GM21526 (cell line): ENCODE data around the gene SLC25A36.
A peak's percentile ranks its signal among the peaks of the same experiment; 100 is the strongest.
"Not testable (repeated sequence)": the region's sequence is repeated elsewhere in the genome, so short reads cannot be mapped to it uniquely, and the experiment has no call there.

Experiments
- ATAC-seq: cut with Tn5 transposase; IDR thresholded peaks from one replicate; pipeline ENCODE4 v1.9.1; 2021; ENCODE audit warnings: moderate library complexity; ENCODE audit not compliant: unreplicated experiment, low FRiP score

The SLC25A36 gene

DNA sequence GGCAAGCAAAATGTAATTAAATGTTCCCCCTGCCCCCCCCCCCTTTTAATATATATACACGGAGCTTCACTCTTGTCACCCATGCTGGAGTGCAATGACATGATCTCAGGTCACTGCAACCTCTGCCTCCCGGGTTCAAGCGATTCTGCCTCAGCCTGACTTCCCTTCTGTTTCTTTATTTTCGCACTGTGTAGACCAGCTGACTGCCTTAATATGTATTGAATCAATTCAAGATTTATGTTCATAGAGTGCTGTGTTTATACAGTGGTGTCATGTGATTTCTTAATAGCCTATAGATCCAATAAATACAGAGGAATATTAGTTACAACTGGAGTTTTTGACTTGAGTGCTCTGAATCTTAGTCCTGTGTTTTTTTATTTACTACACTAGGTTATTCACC lies 39.0 kb downstream of the SLC25A36 start:
- no peak for ATAC-seq

DNA sequence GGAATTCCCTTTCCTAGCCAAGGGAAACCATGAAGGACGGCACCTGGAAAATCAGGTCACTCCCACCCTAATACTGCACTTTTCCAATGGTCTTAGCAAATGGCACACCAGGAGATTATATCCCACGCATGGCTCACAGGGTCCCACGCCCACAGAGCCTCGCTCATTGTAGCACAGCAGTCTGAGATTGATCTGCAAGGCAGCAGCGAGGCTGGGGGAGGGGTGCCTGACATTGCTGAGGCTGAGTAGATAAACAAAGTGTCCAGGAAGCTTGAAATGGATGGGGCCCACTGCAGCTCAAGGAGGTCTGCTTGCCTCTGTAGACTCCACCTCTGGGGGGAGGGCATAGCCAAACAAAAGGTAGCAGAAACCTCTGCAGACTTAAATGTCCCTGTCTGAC lies 46.2 kb downstream of the SLC25A36 start:
- ATAC-seq = not testable (repeated sequence)

DNA sequence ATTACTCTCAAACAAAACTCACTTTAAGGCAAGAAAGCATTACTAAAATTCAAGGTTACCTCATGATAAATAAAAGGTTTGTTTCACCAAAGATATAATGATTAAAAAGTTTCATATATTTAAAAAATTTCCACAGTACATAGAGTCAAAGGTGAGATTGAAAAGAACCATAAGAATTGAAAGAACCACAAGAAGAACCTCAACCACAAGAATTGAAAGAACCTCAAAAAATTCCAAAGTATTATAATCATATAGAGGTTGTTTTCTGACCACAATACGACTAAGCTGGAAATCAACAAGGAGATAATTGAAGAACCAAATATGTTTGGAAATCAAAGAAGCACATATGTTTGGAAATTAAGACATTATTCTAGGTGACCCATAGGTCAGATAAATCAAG lies 52.7 kb downstream of the SLC25A36 start:
- no peak for ATAC-seq

DNA sequence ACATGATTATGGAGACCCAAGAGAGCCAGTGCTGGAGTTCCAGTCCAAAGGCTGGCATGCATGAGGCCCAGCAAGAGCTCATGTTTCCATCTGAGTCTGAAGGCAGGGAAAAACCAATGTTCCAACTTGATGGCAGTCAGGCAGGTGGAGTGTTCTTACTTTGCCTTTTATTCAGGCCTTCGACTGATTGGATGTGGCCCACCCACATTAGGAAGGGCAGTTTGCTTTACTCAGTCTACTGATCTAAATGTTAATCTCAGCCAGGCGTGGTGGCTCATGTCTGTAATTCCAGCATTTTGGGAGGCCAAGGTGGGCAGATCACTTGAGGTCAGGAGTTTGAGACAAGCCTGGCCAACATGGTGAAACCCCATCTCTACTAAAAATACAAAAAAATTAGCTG lies 53.2 kb downstream of the SLC25A36 start:
- not testable (repeated sequence) for ATAC-seq

DNA sequence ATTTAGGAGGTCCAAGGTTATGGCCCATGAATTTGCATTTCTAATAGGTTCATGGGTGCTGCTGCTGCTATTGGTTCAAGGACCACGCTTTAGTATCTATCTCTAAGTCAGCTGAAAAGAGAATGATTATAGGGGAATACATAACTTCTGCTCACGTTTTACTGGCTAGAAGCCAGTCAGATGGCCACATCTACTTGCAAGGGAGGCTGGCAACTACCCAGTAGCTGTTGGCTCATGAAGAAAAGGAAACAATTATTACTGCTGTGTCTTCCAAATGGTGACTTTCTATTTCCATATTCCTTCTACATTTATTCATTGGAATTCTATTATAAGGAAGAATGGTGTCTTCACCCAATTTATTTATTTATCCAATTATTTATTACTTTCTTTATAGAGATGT lies 54.2 kb downstream of the SLC25A36 start:
- ATAC-seq = no peak

DNA sequence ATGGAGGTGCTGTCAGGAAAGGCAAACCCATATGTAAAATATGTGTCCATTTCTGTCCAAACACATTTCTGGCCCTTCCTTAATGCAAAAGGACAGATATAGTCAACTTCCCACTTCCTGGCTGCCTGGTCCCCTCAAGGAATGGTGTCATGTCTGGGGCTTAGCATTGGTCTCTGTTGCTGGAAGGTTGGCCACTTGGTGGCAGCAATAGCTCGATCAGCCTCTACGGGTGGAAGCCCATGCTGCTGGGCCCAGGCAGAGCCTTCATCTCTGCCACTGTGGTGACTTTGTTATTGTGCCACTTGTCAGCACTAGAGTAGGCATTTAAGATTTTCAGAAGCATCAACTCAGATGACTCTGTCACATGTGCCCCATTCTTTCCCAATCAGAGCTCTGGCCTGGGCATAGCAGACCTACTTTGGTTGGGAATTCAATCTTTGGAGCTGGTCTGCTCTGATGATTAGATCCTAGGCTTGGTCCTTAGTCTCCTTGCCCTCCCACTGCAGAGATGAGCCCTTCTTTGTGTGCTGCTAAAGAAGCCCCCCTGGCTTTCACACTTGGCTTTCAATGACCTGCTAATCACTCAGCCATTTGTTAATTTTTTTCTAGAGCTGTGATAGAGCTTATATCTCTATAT lies 58.5 kb downstream of the SLC25A36 start:
- no peak for ATAC-seq

DNA sequence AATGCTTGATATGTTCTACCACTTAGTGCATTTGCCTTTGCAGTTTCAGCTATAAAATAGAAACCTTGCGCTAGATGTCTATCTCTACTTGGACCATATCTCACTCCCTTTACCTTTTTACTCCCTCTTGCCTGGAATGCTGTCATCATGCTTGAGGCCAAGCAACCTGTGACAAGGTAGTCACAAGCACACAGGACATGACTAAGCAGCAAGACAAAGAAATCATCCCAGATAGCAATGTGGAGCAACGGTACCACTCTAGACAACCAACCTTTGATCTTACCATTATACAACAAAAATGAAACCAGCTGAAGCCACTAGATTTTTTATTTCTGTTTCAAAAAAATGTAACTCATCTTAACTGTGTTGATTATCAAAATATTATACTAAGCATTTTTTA lies 59.0 kb downstream of the SLC25A36 start:
- no peak for ATAC-seq

DNA sequence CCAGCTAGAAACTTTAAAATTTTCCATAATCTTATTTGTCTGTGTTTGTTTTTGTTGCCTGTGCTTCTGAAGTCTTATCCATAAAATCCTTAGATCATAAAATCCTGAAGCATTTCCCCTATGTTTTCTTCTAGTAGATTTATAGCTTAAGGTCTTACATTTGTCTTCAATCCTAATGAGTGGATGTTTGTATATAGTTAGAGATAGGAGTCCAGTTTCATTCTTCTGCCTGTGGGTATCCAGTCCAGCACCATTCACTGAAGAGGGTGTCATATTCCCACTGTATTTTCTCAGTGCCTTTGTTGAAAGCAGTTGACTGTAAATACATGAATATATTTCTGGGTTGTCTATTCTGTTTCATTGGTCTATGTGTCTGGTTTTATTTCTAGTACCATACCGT lies 64.7 kb downstream of the SLC25A36 start:
- ATAC-seq = no peak

DNA sequence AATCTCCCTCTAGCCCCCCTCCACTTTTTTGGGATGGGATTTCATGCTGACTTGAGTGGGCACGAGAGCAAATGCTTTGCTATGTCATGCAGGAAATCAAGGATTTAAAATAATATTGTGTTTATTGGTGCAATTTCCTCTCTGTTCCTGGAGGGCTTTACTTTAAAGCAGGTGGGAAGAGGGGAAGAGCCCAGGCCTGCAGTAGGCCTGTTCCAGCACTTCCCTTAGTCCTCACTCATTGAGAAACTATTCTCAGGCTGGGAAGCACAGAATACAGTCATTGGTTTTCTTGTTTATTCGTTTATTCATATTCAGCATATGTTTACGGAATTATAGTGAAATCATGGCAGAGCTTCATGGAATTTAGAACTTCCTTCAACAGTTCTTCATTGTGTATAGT lies 67.9 kb downstream of the SLC25A36 start:
- no peak for ATAC-seq

DNA sequence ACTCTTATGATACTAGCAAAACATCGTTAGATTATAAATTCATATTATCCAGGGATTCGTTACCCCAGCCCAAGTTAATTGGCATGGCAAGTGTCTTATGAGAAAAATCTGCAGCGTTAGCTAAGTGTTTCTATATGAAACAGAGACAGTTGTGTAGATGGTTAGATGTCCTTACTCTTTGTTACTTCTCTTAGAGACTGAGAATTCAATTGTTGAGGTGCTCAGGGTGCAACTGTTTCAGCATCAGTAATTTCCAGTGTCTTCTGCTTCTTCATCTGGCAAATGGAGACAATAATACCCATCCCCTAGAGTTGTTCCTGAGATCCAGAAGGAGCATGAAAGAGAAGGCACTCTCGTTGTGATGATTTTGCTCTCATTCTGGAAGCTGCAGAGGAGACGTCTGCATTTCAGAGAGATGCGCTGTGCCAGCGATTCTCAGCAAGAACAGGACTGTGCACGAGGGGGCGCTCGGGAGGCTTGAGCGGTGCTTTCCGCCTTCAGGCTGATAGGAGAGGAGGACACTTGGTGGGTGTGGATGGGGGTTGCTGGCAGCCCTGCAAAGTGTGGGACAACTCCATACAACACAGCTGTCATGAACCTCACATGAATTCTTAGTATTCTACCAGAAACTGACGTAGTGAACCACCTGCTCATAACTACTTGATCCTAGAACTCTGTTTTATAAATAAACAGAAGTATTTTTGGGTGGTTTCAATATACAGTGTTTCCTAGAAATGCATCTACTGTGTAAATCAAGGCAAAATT lies 69.8 kb downstream of the SLC25A36 start:
- peak; percentile 74 for ATAC-seq

DNA sequence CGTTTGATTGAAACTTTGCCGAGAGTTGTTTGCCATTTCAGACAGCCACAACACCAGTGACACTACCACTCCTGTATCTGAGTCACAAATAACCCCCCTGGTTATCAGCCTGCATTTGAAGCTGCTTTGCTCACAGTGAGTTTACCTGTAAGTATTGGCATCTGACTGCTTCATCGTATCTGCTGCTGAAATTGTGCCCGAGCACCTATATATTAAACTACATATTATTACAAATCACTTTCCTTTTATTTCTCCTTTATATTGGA lies 70.3 kb downstream of the SLC25A36 start:
- ATAC-seq = no peak

DNA sequence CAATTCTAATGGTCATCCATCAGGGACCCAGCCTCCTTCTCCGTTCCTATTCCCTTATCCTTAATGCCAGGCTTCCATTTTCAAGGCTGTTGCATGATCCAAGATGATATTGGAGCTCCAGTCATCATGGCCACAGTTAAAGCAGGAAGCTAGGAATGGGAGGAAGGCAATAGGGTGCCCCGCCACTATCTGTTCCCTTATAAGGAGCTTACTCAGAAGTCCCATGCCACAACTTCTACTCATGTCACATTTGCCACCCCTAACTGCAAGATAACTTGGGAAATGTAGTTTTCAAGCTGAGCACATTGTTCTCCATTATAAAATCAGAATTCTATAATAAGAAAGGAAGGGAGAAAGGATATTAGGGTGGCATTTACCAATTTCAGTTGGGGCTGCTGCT lies 70.9 kb downstream of the SLC25A36 start:
- no peak for ATAC-seq

DNA sequence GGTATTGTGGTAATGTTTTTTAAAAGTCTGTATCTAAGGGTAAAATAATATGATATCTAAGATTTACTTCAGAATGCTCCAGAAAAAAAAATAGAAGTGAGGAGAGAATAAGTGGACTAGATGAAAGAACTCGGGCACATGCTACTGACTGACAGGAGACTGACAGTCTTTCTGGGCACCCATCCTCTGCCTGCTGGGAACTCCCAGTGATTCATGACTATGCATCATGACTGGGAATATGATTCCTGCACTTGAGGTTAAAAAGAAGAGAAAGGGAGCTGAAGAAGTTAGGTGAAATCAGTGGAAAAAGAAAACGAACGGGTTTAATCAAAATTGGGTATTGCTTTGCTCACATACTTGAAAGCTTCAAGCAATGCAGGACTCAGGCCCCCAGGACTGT lies 73.8 kb downstream of the SLC25A36 start:
- ATAC-seq = no peak

DNA sequence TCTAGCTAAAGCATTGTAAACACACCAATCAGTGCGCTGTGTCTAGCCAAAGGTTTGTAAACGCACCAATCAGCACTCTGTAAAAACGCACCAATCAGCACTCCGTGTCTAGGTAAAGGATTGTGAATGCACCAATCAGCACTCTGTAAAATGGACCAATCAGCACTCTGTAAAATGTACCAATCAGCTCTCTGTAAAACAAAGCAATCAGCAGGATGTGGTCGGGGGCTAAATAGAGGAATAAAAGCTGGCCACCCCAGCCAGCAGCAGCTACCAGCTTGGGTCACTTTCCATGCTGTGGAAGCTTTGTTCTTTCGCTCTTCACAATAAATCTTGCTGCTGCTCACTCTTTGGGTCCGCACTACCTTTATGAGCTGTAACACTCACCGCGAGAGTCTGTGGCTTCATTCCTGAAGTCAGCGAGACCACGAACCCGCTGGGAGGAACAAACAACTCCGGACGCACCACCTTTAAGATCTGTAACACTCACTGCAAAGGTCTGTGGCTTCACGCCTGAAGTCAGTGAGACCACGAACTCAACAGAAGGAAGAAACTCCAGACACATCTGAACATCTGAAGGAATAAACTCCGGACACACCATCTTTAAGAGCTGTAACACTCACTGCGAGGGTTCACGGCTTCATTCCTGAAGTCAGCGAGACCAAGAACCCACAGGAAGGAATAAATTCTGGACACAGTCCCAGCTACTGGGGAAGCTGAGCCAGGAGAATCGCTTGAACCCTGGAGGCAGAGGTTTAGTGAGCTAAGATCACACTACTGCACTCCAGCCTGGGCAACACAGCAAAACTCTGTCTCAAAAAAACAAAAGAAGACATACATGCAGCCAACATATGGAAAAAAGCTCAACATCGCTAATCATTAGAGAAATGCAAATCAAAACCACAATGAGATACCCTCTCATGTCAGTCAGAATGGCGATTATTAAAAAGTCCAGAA lies 76.0 kb downstream of the SLC25A36 start:
- ATAC-seq = not testable (repeated sequence)

DNA sequence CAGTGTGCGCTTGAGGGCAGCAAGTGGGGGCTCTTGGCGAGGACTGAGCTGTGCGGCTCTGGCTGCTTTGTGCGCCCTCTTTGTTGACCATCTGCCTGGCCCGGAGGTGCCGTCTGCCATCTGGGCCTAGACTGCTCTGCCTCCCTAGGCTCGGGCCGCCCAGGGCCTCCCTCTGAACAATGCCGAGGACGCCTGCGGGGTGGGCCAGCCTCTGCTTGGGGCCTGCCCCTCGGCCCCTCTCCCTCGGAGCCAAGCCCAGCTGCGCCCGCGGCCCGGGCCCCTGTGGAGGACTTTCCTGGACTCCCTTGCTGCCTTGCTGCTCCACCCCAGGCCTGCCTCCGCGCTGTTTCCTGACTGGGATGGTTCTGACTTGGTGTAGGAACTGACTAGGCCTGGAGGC lies 77.6 kb downstream of the SLC25A36 start:
- no peak for ATAC-seq

DNA sequence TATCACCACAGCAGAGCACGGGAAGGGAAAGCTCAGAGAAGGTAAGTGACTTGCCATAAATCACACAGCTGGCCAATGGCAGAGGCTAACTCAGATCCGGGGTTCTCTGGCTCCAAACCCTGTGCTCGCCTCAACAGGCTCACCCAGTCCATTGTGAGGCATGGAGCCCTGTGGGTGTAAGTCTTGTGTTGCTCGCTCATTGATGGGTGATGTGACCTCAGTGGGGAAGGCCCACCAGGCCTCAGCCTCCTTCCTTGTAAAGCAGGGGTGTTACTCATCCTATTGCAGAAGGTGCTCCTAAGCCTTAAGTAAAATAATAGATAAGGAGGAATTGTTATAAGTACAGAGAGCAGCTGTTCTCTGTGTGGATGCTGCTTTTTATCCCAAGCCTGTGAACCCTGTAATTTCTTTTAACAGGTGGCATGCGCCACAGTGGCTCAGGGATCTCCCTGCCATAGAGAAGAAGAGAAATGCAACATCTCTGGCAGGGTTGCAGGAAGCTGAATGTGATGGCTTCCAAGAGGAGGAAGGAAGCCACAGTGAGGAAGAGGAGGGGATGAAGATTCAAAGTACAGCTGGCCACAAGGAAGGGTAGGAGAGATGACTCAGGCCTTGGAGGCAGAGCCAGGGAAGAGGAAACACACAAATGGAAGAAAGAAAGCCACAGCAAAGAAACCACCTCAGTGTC lies 78.7 kb downstream of the SLC25A36 start:
- ATAC-seq = no peak

DNA sequence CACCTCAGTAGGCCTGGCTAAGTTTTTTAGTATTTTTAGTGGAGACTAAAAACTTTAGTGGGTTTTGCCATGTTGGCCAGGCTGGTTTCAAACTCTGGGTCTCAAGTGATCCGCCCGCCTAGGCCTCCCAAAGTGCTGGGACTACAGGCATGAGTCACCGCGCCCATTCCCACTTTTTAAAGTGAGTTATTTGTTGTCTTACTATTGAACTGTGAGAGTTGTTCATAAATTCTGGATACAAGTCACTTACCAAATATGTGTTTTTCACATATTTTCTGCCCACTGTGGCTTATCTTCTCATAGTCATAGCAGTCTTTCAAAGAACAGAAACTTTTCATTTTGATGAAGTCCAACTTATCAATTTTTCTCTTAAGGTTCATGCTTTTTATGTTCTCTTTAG lies 79.6 kb downstream of the SLC25A36 start:
- ATAC-seq = no peak
